GM12865 (cell line): ENCODE results near the gene CLN6.

ENCODE experiments used
- DNase-seq: peaks from one replicate; pipeline ENCODE4 v3.0.0; 2010; ENCODE audit warnings: low read depth
- H3K4me3 ChIP-seq: 2 replicates; pipeline ENCODE4 v1.5.1; 2011; ENCODE audit warnings: mild to moderate bottlenecking, low read depth, low read length, control low read depth
- CTCF ChIP-seq: IDR thresholded peaks from 2 replicates; pipeline ENCODE4 v1.5.1; 2011; ENCODE audit warnings: low read length, control low read depth, low read depth, inconsistent platforms; ENCODE audit not compliant: insufficient read depth; ENCODE audit errors: missing control alignments

CLN6 gene

GRCh38 chr15:68256675-68257450, 27.3 kb upstream of the CLN6 start:
- TF ChIP-seq CTCF = no peak
- peak overlapping the region; percentile 61 for H3K4me3 ChIP-seq
- DNase-seq = peak; percentile 78

GRCh38 chr15:68252925-68253534, 23.5 kb upstream of the CLN6 start:
- no peak overlapping the region for H3K4me3 ChIP-seq
- TF ChIP-seq CTCF = peak; percentile 79
- DNase-seq = peak; percentile 81

- TF ChIP-seq CTCF = no peak
- no peak for DNase-seq
- no peak overlapping the region for H3K4me3 ChIP-seq
Measured at GRCh38 chr15:68249058-68249713, 19.7 kb upstream of the CLN6 start.

- H3K4me3 ChIP-seq = no peak overlapping the region
- no peak for DNase-seq
- no peak for TF ChIP-seq CTCF
Measured at GRCh38 chr15:68244235-68244634, 14.7 kb upstream of the CLN6 start.

- no peak overlapping the region for H3K4me3 ChIP-seq
- no peak for DNase-seq
- TF ChIP-seq CTCF = no peak
Measured at GRCh38 chr15:68241088-68241935, 11.8 kb upstream of the CLN6 start.

GRCh38 chr15:68239025-68239424, 9.5 kb upstream of the CLN6 start:
- H3K4me3 ChIP-seq = no peak overlapping the region
- no peak for DNase-seq
- TF ChIP-seq CTCF = no peak
